PC-9 (cell line): ENCODE results near the gene SYF2. TPM values are rescaled to one million over a fixed set of nuclear protein-coding genes. Genes with fewer than 3 reads are reported as not detected.

Experiments
- BruUV-seq: library from RNA; stranded (reverse); fragments of 400-500 nt; replicated peaks from 2 replicates; lab custom pipeline; 2021; lab: Mats Ljungman, UMichigan
- CTCF ChIA-PET: fragments of 300-600 bp; sonication (Branson Sonifier 250); formaldehyde crosslinking; loops from one replicate; lab custom pipeline; 2022; ENCODE audit warnings: antibody characterized with exemption; lab: Charles Lee
- POLR2A ChIA-PET: fragments of 300-600 bp; sonication (Branson Sonifier 250); formaldehyde crosslinking; loops from one replicate; lab custom pipeline; 2022; ENCODE audit warnings: antibody characterized with exemption; ENCODE audit not compliant: unreplicated experiment; lab: Charles Lee
- DNase-seq, 2 experiments: peaks; one replicate each; pipeline versions ENCODE4 v3.0.0 to v3.0.0-alpha.2; 2015 to 2022; ENCODE audit warnings: mixed read lengths in 1 of 2
- H2AFZ ChIP-seq: fragments of 200-600 bp; sonication (generic); 2 replicates; pipeline ENCODE4 v1.8.1; 2017; ENCODE audit warnings: antibody characterized with exemption
- H3F3A ChIP-seq: fragments of 200-600 bp; sonication (generic); 2 replicates; pipeline ENCODE4 v1.8.1; 2017; ENCODE audit warnings: antibody characterized with exemption, mild to moderate bottlenecking, low read depth; ENCODE audit not compliant: insufficient read depth
- H3K27ac ChIP-seq: fragments of 200-600 bp; sonication (generic); 2 replicates; pipeline ENCODE4 v1.6.1; 2016; ENCODE audit warnings: mixed run types
- H3K27me3 ChIP-seq: fragments of 200-600 bp; sonication (generic); 2 replicates; pipeline ENCODE4 v1.6.1; 2016; ENCODE audit warnings: low read depth, mixed run types; ENCODE audit not compliant: insufficient read depth
- H3K36me3 ChIP-seq: fragments of 200-600 bp; sonication (generic); 2 replicates; pipeline ENCODE4 v1.6.1; 2016; ENCODE audit warnings: low read depth, mixed run types
- H3K4me1 ChIP-seq: fragments of 200-600 bp; sonication (generic); replicated peaks from 2 replicates; pipeline ENCODE4 v1.6.1; 2016; ENCODE audit warnings: mixed run types; ENCODE audit not compliant: insufficient read depth
- H3K4me2 ChIP-seq: fragments of 200-600 bp; sonication (generic); 2 replicates; pipeline ENCODE4 v1.6.1; 2017; ENCODE audit warnings: mixed run types
- H3K4me3 ChIP-seq: fragments of 200-600 bp; sonication (generic); 2 replicates; pipeline ENCODE4 v1.6.1; 2016; ENCODE audit warnings: mixed run types
- H3K79me2 ChIP-seq: fragments of 200-600 bp; sonication (generic); 2 replicates; pipeline ENCODE4 v1.6.1; 2017; ENCODE audit warnings: low read depth, mixed run types
- H3K9me2 ChIP-seq: fragments of 200-600 bp; sonication (generic); 2 replicates; pipeline ENCODE4 v1.8.1; 2017; ENCODE audit warnings: mild to moderate bottlenecking; ENCODE audit not compliant: insufficient read depth
- H3K9me3 ChIP-seq: fragments of 200-600 bp; sonication (generic); 2 replicates; pipeline ENCODE4 v1.8.1; 2016; ENCODE audit warnings: low read depth; ENCODE audit not compliant: insufficient read depth
- H4K20me1 ChIP-seq: fragments of 200-600 bp; sonication (generic); 2 replicates; pipeline ENCODE4 v1.8.1; 2017; ENCODE audit not compliant: insufficient read depth
- EZH2 ChIP-seq: fragments of 200-600 bp; sonication (generic); IDR thresholded peaks from 2 replicates; pipeline ENCODE4 v1.8.0; 2017; ENCODE audit warnings: antibody characterized with exemption, low read depth
- intact Hi-C: fragments of 100-400 bp; cut with micrococcal nuclease; formaldehyde crosslinking; loops from one replicate; pipeline ENCODE4 v1.10.0; 2022; ENCODE audit not compliant: unreplicated experiment
- total RNA-seq: library from RNA; stranded (reverse); gene quantifications from 2 replicates; pipeline ENCODE4 v1.2.3, GENCODE V29; 2021
- TF ChIP-seq, protein P1 (sequence below): fragments of 200-600 bp; sonication (generic); conservative IDR thresholded peaks from 2 replicates; pipeline ENCODE4 v1.6.1; 2017; ENCODE audit warnings: mixed run types, antibody characterized with exemption, mild to moderate bottlenecking, moderate library complexity

The SYF2 gene
- total RNA-seq, 1 experiment from 2014 or later, result 48.1 TPM

DNA sequence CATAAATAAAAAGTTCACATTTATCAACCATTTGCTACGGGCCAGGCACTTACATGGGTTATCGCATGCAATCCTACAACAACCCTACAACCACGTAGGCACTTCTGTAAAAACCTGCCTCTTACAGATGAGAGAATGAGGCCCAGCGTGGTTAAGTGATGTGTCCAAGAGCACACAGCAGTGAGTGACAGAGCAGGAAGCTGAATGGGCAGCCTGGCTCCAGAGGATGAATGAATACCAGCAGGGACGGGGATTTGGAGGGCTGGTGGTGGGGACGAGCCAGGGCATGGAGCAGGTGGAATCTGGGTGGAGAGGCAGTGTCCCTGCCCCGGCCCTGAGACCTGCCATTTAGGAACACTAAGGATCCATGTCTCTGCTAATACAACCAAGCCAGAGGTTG is 35.5 kb downstream of the SYF2 start:
- no peak overlapping the region for H3K4me3 ChIP-seq
- no peaks in the 10 kb centered on the region for H3K4me1 ChIP-seq
- no peaks in the 10 kb centered on the region for H3K9me3 ChIP-seq
- no peaks in the 10 kb centered on the region for H4K20me1 ChIP-seq
- CTCF ChIA-PET, result no interaction called here
- TF ChIP-seq EZH2, result no peak
- TF ChIP-seq, protein P1, sequence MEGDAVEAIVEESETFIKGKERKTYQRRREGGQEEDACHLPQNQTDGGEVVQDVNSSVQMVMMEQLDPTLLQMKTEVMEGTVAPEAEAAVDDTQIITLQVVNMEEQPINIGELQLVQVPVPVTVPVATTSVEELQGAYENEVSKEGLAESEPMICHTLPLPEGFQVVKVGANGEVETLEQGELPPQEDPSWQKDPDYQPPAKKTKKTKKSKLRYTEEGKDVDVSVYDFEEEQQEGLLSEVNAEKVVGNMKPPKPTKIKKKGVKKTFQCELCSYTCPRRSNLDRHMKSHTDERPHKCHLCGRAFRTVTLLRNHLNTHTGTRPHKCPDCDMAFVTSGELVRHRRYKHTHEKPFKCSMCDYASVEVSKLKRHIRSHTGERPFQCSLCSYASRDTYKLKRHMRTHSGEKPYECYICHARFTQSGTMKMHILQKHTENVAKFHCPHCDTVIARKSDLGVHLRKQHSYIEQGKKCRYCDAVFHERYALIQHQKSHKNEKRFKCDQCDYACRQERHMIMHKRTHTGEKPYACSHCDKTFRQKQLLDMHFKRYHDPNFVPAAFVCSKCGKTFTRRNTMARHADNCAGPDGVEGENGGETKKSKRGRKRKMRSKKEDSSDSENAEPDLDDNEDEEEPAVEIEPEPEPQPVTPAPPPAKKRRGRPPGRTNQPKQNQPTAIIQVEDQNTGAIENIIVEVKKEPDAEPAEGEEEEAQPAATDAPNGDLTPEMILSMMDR, result no peak
- H3K4me2 ChIP-seq, result no peak overlapping the region
- H3F3A ChIP-seq, result no peaks in the 10 kb centered on the region
- POLR2A ChIA-PET, result no interaction called here
- peaks cover 7% of the 10 kb centered on the region; the same call in 1 of the 2 replicates for H3K27me3 ChIP-seq
- no TSS peak for BruUV-seq
- no peaks in the 10 kb centered on the region for H3K9me2 ChIP-seq
- intact Hi-C loops, result no loop called here
- no peak for DNase-seq
- no peak overlapping the region for H3K27ac ChIP-seq
- no peaks in the 10 kb centered on the region for H3K79me2 ChIP-seq
- H2AFZ ChIP-seq, result no peak overlapping the region
- no peaks in the 10 kb centered on the region for H3K36me3 ChIP-seq

DNA sequence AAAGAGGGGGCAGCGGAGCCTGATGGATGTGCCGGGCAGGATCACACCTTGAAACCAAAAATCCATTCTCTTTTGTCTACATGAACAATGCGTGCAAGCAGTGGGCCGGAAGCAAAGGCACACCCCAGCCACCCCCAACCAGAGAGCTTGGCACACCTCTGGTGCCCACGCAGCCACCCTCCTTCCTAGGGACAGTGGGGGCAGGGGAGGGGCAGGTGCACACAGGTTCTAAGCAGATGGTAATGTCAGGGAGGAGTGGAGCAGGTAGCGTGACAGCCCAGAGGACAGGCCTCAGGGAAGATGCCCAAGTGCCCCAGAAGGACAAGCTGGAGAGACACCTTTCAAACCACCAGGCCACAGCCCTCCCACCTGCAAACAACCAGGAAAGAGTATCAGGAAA is 36.5 kb downstream of the SYF2 start:
- Histone ChIP-seq H3K9me2 (no peaks in the 10 kb centered on the region), H3K36me3 (no peaks in the 10 kb centered on the region), H3F3A (no peaks in the 10 kb centered on the region), H3K9me3 (no peaks in the 10 kb centered on the region), H3K4me2 (no peak overlapping the region), H4K20me1 (no peaks in the 10 kb centered on the region), H3K79me2 (no peaks in the 10 kb centered on the region), H3K27ac (no peak overlapping the region), H3K4me3 (no peak overlapping the region), H3K4me1 (no peaks in the 10 kb centered on the region), H3K27me3 (peaks cover 4% of the 10 kb centered on the region; the same call in 1 of the 2 replicates), H2AFZ (no peak overlapping the region)
- no peak for DNase-seq
- TF ChIP-seq, protein P1, result no peak
- TF ChIP-seq EZH2, result no peak
- no TSS peak for BruUV-seq
- intact Hi-C loops, result no loop called here
- POLR2A ChIA-PET, result no interaction called here
- CTCF ChIA-PET, result no interaction called here

DNA sequence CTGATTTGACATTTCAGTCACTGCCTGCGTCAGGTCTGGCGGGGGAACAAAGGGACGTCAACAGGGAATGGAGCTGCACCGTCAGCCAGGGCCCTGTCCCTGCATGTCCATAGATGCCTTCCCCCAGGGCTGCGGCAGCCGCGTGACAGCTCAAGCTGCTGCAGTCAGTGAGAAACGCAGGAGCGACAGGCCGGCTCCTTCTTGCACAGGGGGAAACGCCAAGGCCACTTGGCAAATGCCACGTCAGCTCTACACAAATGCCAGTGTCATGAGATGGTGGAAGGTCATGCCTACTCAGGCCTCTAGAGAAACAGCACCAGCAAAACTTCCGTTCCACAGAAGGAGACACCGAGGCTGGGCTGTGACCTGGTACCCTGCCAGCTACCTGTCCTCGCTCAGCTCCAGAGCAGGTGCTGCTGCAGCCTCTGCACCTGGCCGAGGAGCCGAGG is 37.7 kb downstream of the SYF2 start:
- Histone ChIP-seq H3K4me3 (no peak overlapping the region), H2AFZ (no peak overlapping the region), H3K4me1 (no peaks in the 10 kb centered on the region), H3K27me3 (peaks cover 4% of the 10 kb centered on the region; the same call in 1 of the 2 replicates), H3K4me2 (no peak overlapping the region), H3F3A (no peaks in the 10 kb centered on the region), H3K36me3 (no peaks in the 10 kb centered on the region), H3K79me2 (no peaks in the 10 kb centered on the region), H3K9me2 (no peaks in the 10 kb centered on the region), H4K20me1 (no peaks in the 10 kb centered on the region), H3K9me3 (no peaks in the 10 kb centered on the region), H3K27ac (no peak overlapping the region)
- BruUV-seq, result no TSS peak
- intact Hi-C loops, result no loop called here
- DNase-seq, result no peak
- TF ChIP-seq EZH2, result no peak
- TF ChIP-seq, protein P1, result no peak
- CTCF ChIA-PET, result no interaction called here
- POLR2A ChIA-PET, result no interaction called here
